IMR-90 (cell line): ENCODE data around the gene RPL6. TPM values are rescaled to one million over a fixed set of nuclear protein-coding genes. Genes with fewer than 3 reads are reported as not detected.
"Not testable (repeated sequence)": the region's sequence is repeated elsewhere in the genome, so short reads cannot be mapped to it uniquely, and the experiment has no call there.

Experiments used
- ATAC-seq: fragments of 200-7000 bp; cut with Tn5 transposase; 2 replicates; pipeline ENCODE4 v1.9.1; 2020; ENCODE audit warnings: low read depth, mild to moderate bottlenecking, moderate library complexity
- BruUV-seq: library from RNA; stranded (reverse); fragments of 400-500 nt; replicated peaks from 2 replicates; lab custom pipeline; 2021; lab: Mats Ljungman, UMichigan
- CTCF ChIA-PET: fragments of 300-600 bp; formaldehyde crosslinking; extraction: SDS; loops from one replicate; lab custom pipeline; 2021; ENCODE audit warnings: antibody characterized with exemption; lab: Yijun Ruan, JAX
- POLR2A ChIA-PET: fragments of 300-600 bp; sonication (Branson Sonifier 250); formaldehyde crosslinking; loops from one replicate; lab custom pipeline; 2022; ENCODE audit warnings: antibody characterized with exemption; ENCODE audit not compliant: unreplicated experiment; lab: Charles Lee
- DNase-seq: peaks from one replicate; pipeline ENCODE4 v3.0.0; 2013
- H2AFZ ChIP-seq: replicated peaks from 2 replicates; pipeline ENCODE3; 2013; ENCODE audit warnings: low read length, mild to moderate bottlenecking; ENCODE audit not compliant: poor library complexity
- H2AK5ac ChIP-seq: 2 replicates; pipeline ENCODE4 v1.6.1; 2013; ENCODE audit warnings: low read depth, low read length, inconsistent platforms
- H2AK9ac ChIP-seq: replicated peaks from 2 replicates; pipeline ENCODE3; 2013; ENCODE audit warnings: mild to moderate bottlenecking, low read depth, low read length, moderate library complexity; ENCODE audit not compliant: poor library complexity
- H2BK120ac ChIP-seq: 2 replicates; pipeline ENCODE4 v1.6.1; 2013; ENCODE audit warnings: low read depth, low read length, inconsistent platforms
- H2BK15ac ChIP-seq: 3 replicates; pipeline ENCODE4 v1.6.1; 2013; ENCODE audit warnings: low read depth, low read length, inconsistent platforms
- H2BK20ac ChIP-seq: 2 replicates; pipeline ENCODE4 v1.6.1; 2013; ENCODE audit warnings: low read depth, mild to moderate bottlenecking, inconsistent platforms, low read length, moderate library complexity
- H2BK5ac ChIP-seq: 2 replicates; pipeline ENCODE4 v1.6.1; 2013; ENCODE audit warnings: mild to moderate bottlenecking, low read depth, low read length, inconsistent platforms; ENCODE audit not compliant: poor library complexity, severe bottlenecking
- H3K14ac ChIP-seq: replicated peaks from 2 replicates; pipeline ENCODE4 v1.6.1; 2013; ENCODE audit warnings: low read depth, low read length, inconsistent platforms
- H3K18ac ChIP-seq: 2 replicates; pipeline ENCODE4 v1.6.1; 2013; ENCODE audit warnings: low read depth, low read length, control low read depth
- H3K23ac ChIP-seq: 2 replicates; pipeline ENCODE4 v1.6.1; 2013; ENCODE audit warnings: low read depth, low read length, inconsistent platforms
- H3K27ac ChIP-seq: 2 replicates; pipeline ENCODE4 v1.5.1; 2013; ENCODE audit warnings: mild to moderate bottlenecking, control low read depth, low read length; ENCODE audit not compliant: insufficient read depth
- H3K27me3 ChIP-seq: 2 replicates; pipeline ENCODE4 v1.6.1; 2013; ENCODE audit warnings: low read length; ENCODE audit not compliant: control insufficient read depth, insufficient read depth
- H3K36me3 ChIP-seq: 2 replicates; pipeline ENCODE4 v1.6.1; 2013; ENCODE audit warnings: low read length, mixed read lengths; ENCODE audit not compliant: control insufficient read depth, insufficient read depth
- H3K4ac ChIP-seq: 2 replicates; pipeline ENCODE4 v1.6.1; 2013; ENCODE audit warnings: low read depth, low read length, inconsistent platforms
- H3K4me1 ChIP-seq: 2 replicates; pipeline ENCODE4 v1.6.1; 2013; ENCODE audit warnings: low read length, mixed read lengths; ENCODE audit not compliant: control insufficient read depth, insufficient read depth
- H3K4me2 ChIP-seq: 2 replicates; pipeline ENCODE4 v1.6.1; 2013; ENCODE audit warnings: low read depth, mild to moderate bottlenecking, control low read depth, low read length, moderate library complexity
- H3K4me3 ChIP-seq: 2 replicates; pipeline ENCODE4 v1.5.1; 2013; ENCODE audit warnings: low read depth, mild to moderate bottlenecking, control low read depth, low read length, moderate library complexity; ENCODE audit not compliant: insufficient read depth
- H3K56ac ChIP-seq: 2 replicates; pipeline ENCODE4 v1.6.1; 2013; ENCODE audit warnings: low read length, inconsistent platforms; ENCODE audit not compliant: insufficient read depth; ENCODE audit errors: extremely low read depth
- H3K79me1 ChIP-seq, 2 experiments: 2 replicates each; pipeline ENCODE4 v1.6.1; 2013; ENCODE audit warnings: low read length in 2 of 2, inconsistent platforms in 1 of 2, low read depth in 1 of 2
- H3K9ac ChIP-seq: 2 replicates; pipeline ENCODE4 v1.6.1; 2013; ENCODE audit warnings: low read depth, low read length, control low read depth
- H3K9me1 ChIP-seq: 2 replicates; pipeline ENCODE4 v1.6.1; 2013; ENCODE audit warnings: low read length, inconsistent platforms; ENCODE audit not compliant: insufficient read depth
- H3K9me3 ChIP-seq: 2 replicates; pipeline ENCODE4 v1.6.1; 2013; ENCODE audit warnings: low read length; ENCODE audit not compliant: control insufficient read depth, insufficient read depth
- H4K20me1 ChIP-seq: 2 replicates; pipeline ENCODE4 v1.6.1; 2013; ENCODE audit warnings: low read length, inconsistent platforms; ENCODE audit not compliant: insufficient read depth
- H4K5ac ChIP-seq: 2 replicates; pipeline ENCODE4 v1.6.1; 2013; ENCODE audit warnings: mild to moderate bottlenecking, low read depth, low read length, control low read depth
- H4K8ac ChIP-seq, 2 experiments: 2 replicates each; pipeline ENCODE4 v1.6.1; 2013; ENCODE audit warnings: low read depth in 2 of 2, low read length in 2 of 2, control low read depth in 1 of 2, inconsistent platforms in 1 of 2
- H4K91ac ChIP-seq: 2 replicates; pipeline ENCODE4 v1.6.1; 2013; ENCODE audit warnings: low read depth, low read length, inconsistent platforms; ENCODE audit not compliant: insufficient read depth
- WGBS, 2 experiments: methylation state at CpG; one replicate each; pipeline versions ENCODE4 v1.1.5 to v1.1.7; 2013; ENCODE audit warnings: missing lambda C conversion rate in 2 of 2; ENCODE audit not compliant: insufficient read length in 1 of 2; ENCODE audit errors: extremely low coverage in 2 of 2; 5-methylcytosine and 5-hydroxymethylcytosine counted together
- dilution Hi-C: fragments of 300-500 bp; cut with HindIII; formaldehyde crosslinking; loops from one replicate; pipeline ENCODE4 v1.14.3; 2018; ENCODE audit warnings: low sequenced_read_pairs; ENCODE audit not compliant: unreplicated experiment
- in situ Hi-C: fragments of 300-500 bp; cut with MboI; formaldehyde crosslinking; loops from 3 replicates; pipeline ENCODE4 v1.14.3; 2019; ENCODE audit warnings: low sequenced_read_pairs, inconsistent platforms, mixed read lengths
- intact Hi-C: fragments of 100-400 bp; cut with micrococcal nuclease; formaldehyde crosslinking; loops from 2 replicates; pipeline ENCODE4 v1.10.0; 2022
- polyA plus RNA-seq, 3 experiments: library from polyadenylated mRNA; depleted of rRNA; stranded (reverse); fragments of >200 nt; gene quantifications; 2 replicates each; pipeline ENCODE4 v1.2.3, GENCODE V29; 2012; ENCODE audit warnings: low replicate concordance in 1 of 3
- total RNA-seq: library from RNA; depleted of rRNA; stranded (reverse); fragments of >200 nt; gene quantifications from 2 replicates; pipeline ENCODE4 v1.2.3, GENCODE V29; 2012

Gene RPL6
- total and polyA plus RNA-seq, 2 of the 4 experiments (the other 2 are of a cell fraction): 1,317 to 1,694 TPM

DNA sequence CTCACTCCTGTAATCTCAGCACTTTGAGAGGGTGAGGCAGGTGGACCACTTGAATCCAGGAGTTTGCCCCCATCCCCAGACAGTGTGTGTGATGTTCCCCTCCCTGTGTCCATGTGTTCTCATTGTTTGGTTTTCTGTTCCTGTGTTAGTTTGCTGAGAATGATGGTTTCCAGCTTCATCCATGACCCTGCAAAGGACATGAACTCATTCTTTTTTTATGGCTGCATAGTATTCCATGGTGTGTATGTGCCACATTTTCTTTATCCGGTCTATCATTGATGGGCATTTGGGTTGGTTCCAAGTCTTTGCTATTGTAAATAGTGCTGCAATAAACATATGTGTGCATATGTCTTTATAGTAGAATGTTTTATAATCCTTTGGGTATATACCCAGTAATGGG lies 47.7 kb upstream of the RPL6 start:
- H2BK5ac ChIP-seq, H3K9me3 ChIP-seq, H3K4ac ChIP-seq, H2BK120ac ChIP-seq, H4K8ac ChIP-seq, H2AK5ac ChIP-seq, BruUV-seq, H4K20me1 ChIP-seq, dilution Hi-C loops, DNase-seq, H3K9me1 ChIP-seq, H3K14ac ChIP-seq, H3K4me3 ChIP-seq, H3K27ac ChIP-seq, in situ Hi-C loops, CTCF ChIA-PET, H3K56ac ChIP-seq, H2AFZ ChIP-seq, H2BK15ac ChIP-seq, POLR2A ChIA-PET, H3K9ac ChIP-seq, H4K5ac ChIP-seq, H2AK9ac ChIP-seq, H3K23ac ChIP-seq, H3K27me3 ChIP-seq, ATAC-seq, H4K91ac ChIP-seq, H3K4me1 ChIP-seq, H3K18ac ChIP-seq, intact Hi-C loops, H3K4me2 ChIP-seq, H2BK20ac ChIP-seq: not testable (repeated sequence)
- 100% methylated on average over 1 of the region's 1 CpG; no CpG with 5 or more reads in 1 of the 2 experiments for WGBS, 2 experiments
- Histone ChIP-seq H3K36me3 (peaks cover 37% of the 10 kb centered on the region), H3K79me1 (peaks cover 15 to 16% of the 10 kb centered on the region in 2 experiments)
